ENCODE measurements around the gene PIK3AP1. TPM values are rescaled to one million over a fixed set of nuclear protein-coding genes. Genes with fewer than 3 reads are reported as not detected.

The PIK3AP1 gene
- total and polyA plus RNA-seq, 2 of the 8 experiments (the other 6 are each of a cell fraction or from before 2014, with no cell fraction given), result 1.9 to 4.5 TPM

DNA sequence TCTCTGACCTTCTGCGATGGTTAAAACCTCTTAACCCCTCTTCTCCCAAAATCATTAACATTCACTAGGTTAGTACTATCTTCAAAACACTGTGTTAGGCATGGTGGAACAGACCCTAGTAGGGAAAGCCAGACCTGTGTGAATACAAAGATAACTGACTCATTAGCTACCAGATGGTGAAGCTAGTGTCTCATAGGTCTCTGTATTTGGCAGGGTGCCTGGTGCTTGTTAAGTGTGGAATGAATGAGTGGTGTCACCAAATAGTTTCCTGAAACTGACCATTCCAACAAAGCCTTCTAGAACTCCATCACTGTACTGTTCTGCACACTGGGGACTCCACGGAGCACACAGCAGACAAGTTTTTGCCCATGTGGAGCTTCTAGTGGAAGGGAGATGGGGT lies 105.8 kb downstream of the PIK3AP1 start:
- ChIA-PET POLR2A (ENCODE audit: partially characterized antibody) (no interaction called here), CTCF (ENCODE audit: partially characterized antibody) (interaction anchor here (0.9 to 1.0 kb wide), 2 partner anchors 9 to 26 kb away, joined by 3 read pairs; no protein-coding TSS in a partner anchor)
- Histone ChIP-seq H4K20me1 (replicated peaks in 1 of 2; ENCODE audit: control insufficient read depth in 1 of 2, insufficient read depth in 2 of 2, low read length in 2 of 2) (no peaks in the 10 kb centered on the region), H3K23ac (ENCODE audit: insufficient read length) (no peak overlapping the region), H3K4me3 (ENCODE audit: extremely low read depth in 1 of 4, insufficient read depth in 2 of 4, low read depth in 3 of 4, low read length in 4 of 4) (no peak overlapping the region), H3K4ac (replicated peaks; ENCODE audit: insufficient read length, low read depth, low read length) (no peak overlapping the region), H4K5ac (ENCODE audit: insufficient read length, low read depth, low read length) (no peak overlapping the region), H3K56ac (replicated peaks; ENCODE audit: insufficient read length, low read depth, low read length) (no peak overlapping the region), H3K36me3 (ENCODE audit: control insufficient read depth in 2 of 4, insufficient read depth in 4 of 4, low read length in 3 of 4) (no peaks in the 10 kb centered on the region), H3K79me2 (ENCODE audit: control insufficient read depth in 1 of 2, insufficient read depth in 2 of 2, low read length in 2 of 2) (no peaks in the 10 kb centered on the region), H3K4me1 (replicated peaks in 1 of 4; ENCODE audit: control insufficient read depth in 3 of 4, insufficient read depth in 4 of 4, low read length in 3 of 4) (peaks cover 0 to 4% (median 0%) of the 10 kb centered on the region in 4 experiments; a peak in 2 of 7 replicates), H2BK15ac (ENCODE audit: low read length) (no peak overlapping the region), H3K18ac (ENCODE audit: extremely low read depth, low read length) (no peak overlapping the region), H3K79me1 (ENCODE audit: low read depth, low read length) (no peaks in the 10 kb centered on the region), H4K8ac (ENCODE audit: extremely low read depth, insufficient read depth, low read length) (no peak overlapping the region), H3K27ac (ENCODE audit: low read depth, low read length) (no peak overlapping the region), H3K27me3 (replicated peaks in 1 of 4; ENCODE audit: control insufficient read depth in 3 of 4, extremely low read depth in 1 of 4, insufficient read depth in 3 of 4, low read length in 3 of 4) (no peaks in the 10 kb centered on the region), H3K9ac (replicated peaks in 1 of 4; ENCODE audit: extremely low read depth in 1 of 4, low read depth in 3 of 4, low read length in 3 of 4) (no peak overlapping the region), H2AK5ac (ENCODE audit: low read depth, low read length) (no peak overlapping the region), H2BK12ac (ENCODE audit: low read depth, low read length) (no peak overlapping the region), H3K23me2 (ENCODE audit: low read depth, low read length) (no peaks in the 10 kb centered on the region), H2BK20ac (ENCODE audit: low read length) (no peak overlapping the region), H3K4me2 (ENCODE audit: insufficient read depth in 1 of 2, low read depth in 2 of 2, low read length in 2 of 2) (no peak overlapping the region), H3K14ac (ENCODE audit: insufficient read length) (no peak overlapping the region), H4K91ac (replicated peaks; ENCODE audit: insufficient read length, low read length) (no peak overlapping the region), H2AFZ (ENCODE audit: low read length) (no peak overlapping the region), H2BK5ac (ENCODE audit: low read depth, low read length) (no peak overlapping the region), H3K9me3 (ENCODE audit: insufficient read depth in 2 of 2, low read depth in 1 of 2, low read length in 1 of 2) (no peaks in the 10 kb centered on the region), H2BK120ac (replicated peaks; ENCODE audit: low read depth, low read length) (no peak overlapping the region)
- DNase-seq (ENCODE audit: low read depth in 1 of 2, low spot score in 2 of 2) (no peak), FAIRE-seq (no peak)
- TF ChIP-seq SP4 (IDR thresholded peaks at IDR 0.05; ENCODE audit: low read length), result no peak
- no peak for TF ChIP-seq HDAC2 (IDR thresholded peaks at IDR 0.05; ENCODE audit: borderline replicate concordance in 1 of 2, low read depth in 2 of 2, low read length in 2 of 2)
- no peak for TF ChIP-seq BRCA1 (IDR thresholded peaks at IDR 0.05; ENCODE audit: low read depth, low read length)
- no peak for TF ChIP-seq SIN3A (conservative IDR thresholded peaks at IDR 0.05 in 1 of 2, IDR thresholded peaks at IDR 0.05 in 1 of 2; ENCODE audit: low read depth in 1 of 2, low read length in 2 of 2)
- TF ChIP-seq CBX8 (IDR thresholded peaks at IDR 0.05; ENCODE audit: borderline replicate concordance, low read depth, low read length), result no peak
- TF ChIP-seq KDM4A (IDR thresholded peaks at IDR 0.05; ENCODE audit: low read depth, low read length, severe bottlenecking), result no peak
- 95% methylated on average over 2 of the region's 2 CpGs; no CpG with 5 or more reads in 1 of the 2 experiments for WGBS, 2 experiments (ENCODE audit: extremely low coverage in 1 of 2, insufficient coverage in 1 of 2, insufficient read length in 1 of 2, insufficient replicate concordance in 2 of 2, low coverage in 1 of 2, low lambda C conversion rate in 2 of 2, missing lambda C conversion rate in 1 of 2)

All from H1 (cell line).